HG03060 (cell line): Measurements from ENCODE around the gene NDFIP1.

Source experiments
- ATAC-seq: cut with Tn5 transposase; IDR thresholded peaks from one replicate; pipeline ENCODE4 v1.9.1; 2021; ENCODE audit warnings: low read depth, moderate number of reproducible peaks; ENCODE audit not compliant: unreplicated experiment

Gene NDFIP1

GRCh38 chr5:142091012-142091411 is 17.6 kb upstream of the NDFIP1 start:
- ATAC-seq: no peak

- ATAC-seq: no peak
Observed at GRCh38 chr5:142091922-142092321, 16.7 kb upstream of the NDFIP1 start.

- ATAC-seq: no peak
Observed at GRCh38 chr5:142095035-142095434, 13.5 kb upstream of the NDFIP1 start.

GRCh38 chr5:142095651-142096330 is 12.8 kb upstream of the NDFIP1 start:
- no peak for ATAC-seq

GRCh38 chr5:142096382-142096781 is 12.2 kb upstream of the NDFIP1 start:
- no peak for ATAC-seq

- ATAC-seq: no peak
Observed at GRCh38 chr5:142097681-142098080, 10.9 kb upstream of the NDFIP1 start.

- no peak for ATAC-seq
Observed at GRCh38 chr5:142098275-142098674, 10.3 kb upstream of the NDFIP1 start.

- no peak for ATAC-seq
Observed at GRCh38 chr5:142098931-142099330, 9.6 kb upstream of the NDFIP1 start.

GRCh38 chr5:142100307-142100706 is 8.3 kb upstream of the NDFIP1 start:
- no peak for ATAC-seq

GRCh38 chr5:142102980-142103740 is 5.4 kb upstream of the NDFIP1 start:
- ATAC-seq: no peak

GRCh38 chr5:142104491-142104890 is 4.1 kb upstream of the NDFIP1 start:
- no peak for ATAC-seq

GRCh38 chr5:142106061-142106460 is 2.5 kb upstream of the NDFIP1 start:
- ATAC-seq: no peak

GRCh38 chr5:142107036-142107735 is 1.4 kb upstream of the NDFIP1 start:
- ATAC-seq: no peak

- ATAC-seq: no peak
Observed at GRCh38 chr5:142107736-142108431, 695 bp upstream of the NDFIP1 start.

- ATAC-seq: no peak
Observed at GRCh38 chr5:142109331-142110045, 909 bp downstream of the NDFIP1 start.

- ATAC-seq: no peak
Observed at GRCh38 chr5:142110046-142110531, 1.5 kb downstream of the NDFIP1 start.

- ATAC-seq: no peak
Observed at GRCh38 chr5:142110988-142111687, 2.6 kb downstream of the NDFIP1 start.

- no peak for ATAC-seq
Observed at GRCh38 chr5:142114687-142115086, 6.1 kb downstream of the NDFIP1 start.

GRCh38 chr5:142115937-142116614 is 7.5 kb downstream of the NDFIP1 start:
- ATAC-seq: no peak
